ENCODE measurements around the gene TXNDC11.

Gene TXNDC11

GRCh38 chr16:11675561-11676511, 66.8 kb downstream of the TXNDC11 start:
- no peak for DNase-seq (ENCODE audit: low read depth in 2 of 2)

DNA sequence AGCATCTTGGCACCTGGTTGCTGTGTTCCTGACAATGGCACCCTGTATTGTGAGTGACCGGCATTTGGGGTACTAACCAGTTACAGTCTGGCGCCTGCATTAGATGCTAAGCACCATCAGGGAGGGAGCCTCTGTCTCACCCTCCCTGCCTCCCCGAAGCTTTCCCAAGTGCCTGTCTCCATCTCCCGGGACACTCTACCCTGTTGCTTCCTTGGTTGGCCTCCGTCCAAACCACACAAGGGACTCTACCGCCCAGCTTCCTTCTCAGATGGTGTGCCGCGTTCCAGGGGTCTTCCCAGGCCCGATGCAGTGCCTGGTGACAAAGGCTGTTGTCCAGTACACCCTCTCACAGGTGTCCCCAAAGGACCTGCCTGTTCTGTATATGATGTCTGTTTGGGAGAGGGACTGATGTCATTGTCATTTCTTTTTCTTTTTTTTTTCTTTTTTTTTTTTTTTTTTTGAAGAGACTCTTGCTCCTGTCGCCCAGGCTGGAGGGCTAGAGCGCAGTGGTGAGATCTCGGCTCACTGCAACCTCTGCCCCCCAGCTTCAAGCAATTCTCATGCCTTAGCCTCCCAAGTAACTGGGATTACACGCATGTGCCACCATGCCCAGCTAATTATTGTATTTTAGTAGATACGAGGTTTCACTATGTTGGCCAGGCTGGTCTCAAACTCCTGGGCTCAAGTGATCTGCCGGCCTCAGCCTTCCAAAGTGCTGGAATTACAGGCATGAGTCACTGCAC, 67.7 kb downstream of the TXNDC11 start:
- DNase-seq (ENCODE audit: low read depth in 2 of 2): no peak

DNA sequence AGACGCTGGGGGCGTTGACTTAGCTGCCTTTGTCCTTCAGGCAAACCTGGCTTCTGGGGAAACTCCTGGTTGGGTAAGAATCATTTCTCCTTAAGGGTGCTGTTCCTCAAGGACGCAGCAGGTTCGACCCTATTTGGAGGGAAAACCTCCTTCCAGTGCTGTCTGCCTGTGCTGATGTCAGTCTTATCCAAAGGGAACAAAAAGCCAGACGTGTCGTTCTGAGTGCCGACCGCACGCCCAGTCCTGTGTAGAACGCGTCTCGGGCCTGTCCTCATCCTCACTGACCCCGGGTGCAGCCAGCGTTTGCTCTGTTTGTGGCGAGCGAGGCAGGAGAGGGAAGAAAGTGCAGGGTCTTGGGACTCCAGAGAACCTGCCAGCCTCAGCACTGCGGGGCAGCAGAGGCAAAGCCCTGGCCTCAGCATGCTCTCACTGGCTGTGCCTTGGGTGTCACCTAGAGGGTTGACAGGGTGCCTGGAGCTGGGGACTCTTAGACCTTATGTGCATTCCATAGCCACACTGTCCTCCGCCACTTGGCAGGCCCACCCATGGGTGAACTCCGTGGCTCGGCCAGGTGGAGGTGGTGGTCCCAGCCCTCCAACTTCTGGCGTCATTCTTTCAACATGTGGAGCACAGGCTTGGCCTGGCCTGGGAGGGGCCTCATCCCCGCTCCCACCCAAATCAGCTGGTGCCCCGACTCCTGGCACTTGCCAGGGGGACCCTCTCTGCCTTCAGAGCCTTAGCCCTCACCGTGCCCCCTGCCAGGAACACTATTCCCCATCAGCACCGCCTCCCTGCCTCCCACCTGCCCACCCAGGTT, 68.4 kb downstream of the TXNDC11 start:
- DNase-seq (ENCODE audit: low read depth in 2 of 2): no peak

DNA sequence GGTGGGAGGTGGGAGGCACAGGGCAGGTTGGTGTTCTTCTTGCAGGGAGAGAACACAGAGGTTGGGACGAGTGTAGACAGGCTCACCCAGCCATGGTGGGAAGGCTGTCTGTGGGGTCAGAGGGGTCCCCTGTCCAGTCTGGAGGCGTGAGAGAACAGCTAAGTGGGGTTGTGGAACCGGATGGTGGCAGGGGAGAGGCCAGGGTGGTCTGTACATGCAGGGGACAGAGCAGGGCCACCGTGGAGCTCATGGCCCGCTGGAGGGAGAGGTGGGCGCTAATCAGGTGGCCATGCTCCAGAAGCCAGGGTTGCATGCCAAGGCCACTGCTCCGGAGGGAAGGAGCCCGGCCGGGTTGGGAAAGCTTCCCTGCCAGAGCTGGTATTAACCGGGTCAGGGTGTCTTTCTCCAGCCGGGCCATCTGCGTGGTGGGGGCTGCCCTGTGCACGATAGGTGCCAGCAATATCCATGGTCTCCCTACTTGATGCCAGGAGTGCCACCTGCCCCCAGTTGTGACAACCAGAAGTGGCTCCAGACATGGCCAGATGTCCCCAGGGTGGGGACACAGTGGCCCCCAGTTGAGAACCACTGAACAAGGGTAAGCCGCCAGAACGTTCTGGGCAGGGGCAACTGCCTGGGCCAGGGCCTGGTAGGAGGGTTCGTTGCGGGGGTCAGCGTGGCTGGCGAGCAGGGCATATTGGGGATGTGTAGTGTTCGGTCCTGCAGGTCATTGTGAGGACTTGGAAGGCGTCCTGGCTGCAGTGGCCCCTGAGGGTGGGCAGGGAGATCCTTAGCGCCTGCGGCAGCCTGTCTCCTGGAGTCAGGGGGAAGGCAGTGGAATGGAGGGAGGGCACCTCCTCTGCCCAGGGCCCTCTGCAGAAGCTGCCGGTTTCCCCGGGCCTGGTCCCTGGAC, 69.3 kb downstream of the TXNDC11 start:
- DNase-seq (ENCODE audit: low read depth in 2 of 2): no peak

DNA sequence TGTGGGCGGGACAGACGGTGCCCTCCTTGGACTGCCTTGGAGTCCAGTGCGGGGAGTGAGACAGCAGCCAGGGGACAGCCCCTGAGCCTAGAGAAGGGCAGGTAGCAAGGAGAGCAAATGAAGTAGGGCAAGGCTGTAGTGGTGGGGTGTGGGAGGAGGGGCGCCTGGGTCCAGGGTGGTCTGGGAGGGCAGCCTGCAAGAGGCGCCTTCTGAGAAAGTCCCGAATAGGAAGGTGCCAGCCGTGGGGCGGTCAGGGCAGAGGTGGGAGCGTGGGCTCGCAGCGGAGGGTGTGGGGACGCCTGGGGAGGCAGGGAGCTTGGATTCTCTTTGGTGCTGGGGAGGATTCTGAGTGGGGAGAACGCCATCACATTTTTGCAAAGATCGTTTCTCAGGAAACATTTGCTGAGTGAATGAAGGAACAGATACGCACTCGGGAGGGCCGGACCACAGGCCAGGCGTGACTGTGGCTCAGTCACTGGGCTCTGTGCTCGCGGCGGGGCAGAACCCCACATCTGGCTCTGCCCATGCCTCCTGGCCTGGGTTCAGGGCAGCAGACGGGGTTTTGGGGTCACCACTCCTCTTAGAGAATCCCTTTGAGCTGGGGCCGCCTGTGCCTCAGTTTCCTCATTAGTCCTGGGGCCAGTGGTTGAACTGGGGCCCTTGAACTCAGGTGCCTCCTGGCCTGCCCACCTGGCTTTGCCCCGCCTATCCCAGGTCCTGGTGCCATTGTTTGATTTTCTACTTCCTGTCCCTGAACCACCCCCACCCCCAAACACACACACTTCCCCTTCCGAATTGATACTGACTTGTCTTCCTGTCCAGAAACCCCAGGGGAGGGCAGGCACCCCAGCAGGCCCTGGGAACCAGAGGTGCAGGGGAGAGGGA, 70.2 kb downstream of the TXNDC11 start:
- no peak for DNase-seq (ENCODE audit: low read depth in 2 of 2)

DNA sequence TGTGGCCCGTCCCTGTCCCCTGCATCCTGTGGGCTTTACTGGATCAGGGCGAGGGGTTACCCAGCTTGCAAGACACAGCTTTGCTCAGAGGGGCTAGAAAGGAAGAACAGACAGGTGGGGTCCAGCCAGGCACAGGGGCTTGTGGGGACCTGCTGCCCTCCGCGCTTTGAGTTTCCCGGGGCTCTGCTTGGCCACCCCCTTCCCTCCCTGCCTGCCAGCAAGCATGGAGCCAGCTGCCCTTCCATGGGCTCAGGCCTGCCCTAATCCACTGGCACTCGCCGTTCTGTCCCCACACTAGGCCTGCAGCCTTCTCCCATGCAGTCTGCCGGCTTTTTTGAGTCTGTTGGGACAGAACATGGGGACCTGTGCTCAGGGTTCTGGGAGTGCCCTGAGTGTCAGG, 71.0 kb downstream of the TXNDC11 start:
- DNase-seq (ENCODE audit: low read depth in 2 of 2): no peak

DNA sequence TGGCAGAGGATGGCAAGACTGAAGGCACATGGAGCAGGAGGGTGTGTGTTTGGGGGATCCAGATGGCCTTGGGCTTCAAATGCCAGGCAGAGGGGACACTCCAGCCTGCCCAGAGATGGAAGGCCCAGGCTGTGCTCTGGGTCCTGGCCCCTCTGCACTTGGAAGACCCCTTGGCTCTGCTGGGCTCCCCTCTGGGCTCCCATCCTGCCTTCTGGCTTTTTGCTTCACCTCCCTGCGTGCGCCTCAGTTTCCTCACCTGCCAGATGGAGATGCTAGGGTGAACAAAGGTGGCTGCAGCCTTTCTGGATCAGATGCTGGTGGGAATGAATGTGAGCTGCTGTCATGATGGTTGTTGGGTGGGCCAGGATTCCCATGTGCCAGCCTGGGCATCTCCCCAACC, 71.4 kb downstream of the TXNDC11 start:
- no peak for DNase-seq (ENCODE audit: low read depth in 2 of 2)

- DNase-seq (ENCODE audit: low read depth in 2 of 2): no peak
Observed at GRCh38 chr16:11670171-11671131, 72.2 kb downstream of the TXNDC11 start.

- no peak for DNase-seq (ENCODE audit: low read depth in 2 of 2)
Observed at GRCh38 chr16:11669380-11670146, 73.1 kb downstream of the TXNDC11 start.

DNA sequence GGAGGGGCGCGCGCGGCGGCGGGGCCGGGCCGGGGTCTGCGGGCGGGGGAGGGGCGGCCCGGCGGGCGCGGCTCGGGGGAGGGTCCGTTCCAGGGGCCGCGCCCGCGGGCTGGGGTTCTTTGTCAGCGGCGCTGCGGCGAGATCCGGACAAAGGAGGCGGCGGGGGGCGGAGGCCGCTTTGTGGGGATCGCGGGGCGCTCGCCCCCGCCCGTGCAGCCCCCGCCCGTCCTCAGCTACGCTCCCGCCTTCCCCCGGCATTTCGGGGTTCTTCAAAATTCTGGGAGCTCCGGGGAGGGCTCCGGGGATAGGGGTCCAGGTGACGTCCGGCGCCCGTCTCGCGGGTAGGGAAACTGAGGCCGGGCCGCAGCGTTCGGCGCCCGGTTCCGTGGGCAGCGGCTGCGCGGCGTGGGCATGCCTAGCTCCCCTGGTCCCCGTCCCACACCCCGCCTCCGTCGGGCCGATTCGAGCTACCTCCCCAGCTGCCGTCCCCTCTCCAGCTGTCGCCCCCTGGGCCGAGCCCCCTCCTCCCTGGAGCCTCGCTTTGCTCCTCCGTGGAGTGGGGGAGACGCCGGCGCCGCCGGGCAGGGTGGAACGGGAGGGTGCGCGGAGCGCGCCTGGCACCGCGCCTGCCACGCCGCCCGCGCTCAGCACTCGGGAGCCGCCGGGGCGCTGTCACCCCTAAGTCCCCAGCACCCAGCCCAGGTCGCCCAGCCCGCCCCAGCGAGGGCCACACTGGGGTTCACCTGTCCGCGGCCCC, 73.9 kb downstream of the TXNDC11 start:
- no peak for DNase-seq (ENCODE audit: low read depth in 2 of 2)

- peak; percentile 64 to 69 for DNase-seq (ENCODE audit: low read depth in 2 of 2)
Observed at GRCh38 chr16:11667824-11668622, 74.6 kb downstream of the TXNDC11 start, which contains the start of gene SNN. Gene SNN, plus strand, starts transcription at chr16:11668455. Its CDS starts 7,605 bp downstream, at chr16:11676060.

- DNase-seq (ENCODE audit: low read depth in 2 of 2): no peak
Observed at GRCh38 chr16:11667221-11667823, 75.3 kb downstream of the TXNDC11 start.

GRCh38 chr16:11666103-11667055, 76.3 kb downstream of the TXNDC11 start:
- DNase-seq (ENCODE audit: low read depth in 2 of 2): no peak

DNA sequence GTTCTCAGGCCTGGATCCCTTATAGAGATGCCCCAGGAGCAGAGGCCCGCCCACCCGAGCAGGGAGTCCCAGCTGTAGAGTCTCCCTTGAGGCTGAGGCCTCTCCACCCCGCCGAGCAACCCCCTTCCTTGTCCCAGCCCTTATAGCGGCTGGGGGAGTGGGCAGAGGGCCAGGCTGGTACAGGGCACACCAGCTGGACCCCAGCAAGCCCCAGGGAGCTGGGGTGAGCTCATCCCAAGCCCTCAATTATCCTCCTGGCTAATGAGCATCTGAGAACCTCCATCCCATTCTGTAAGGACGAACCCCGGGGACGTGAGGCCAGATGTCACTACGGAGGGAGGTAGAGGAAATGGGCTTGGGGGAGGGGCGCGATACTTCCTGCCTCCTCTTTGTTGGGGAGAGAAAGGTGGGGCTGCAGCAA, 77.6 kb downstream of the TXNDC11 start:
- DNase-seq (ENCODE audit: low read depth in 2 of 2): no peak

- DNase-seq (ENCODE audit: low read depth in 2 of 2): no peak
Observed at GRCh38 chr16:11662582-11662981, 80.1 kb downstream of the TXNDC11 start.
